PC-9 (cell line): Measurements from ENCODE around the gene ARPP21. TPM values are rescaled to one million over a fixed set of nuclear protein-coding genes. Genes with fewer than 3 reads are reported as not detected.

ENCODE experiments used
- BruUV-seq: library from RNA; stranded (reverse); fragments of 400-500 nt; replicated peaks from 2 replicates; lab custom pipeline; 2021; lab: Mats Ljungman, UMichigan
- CTCF ChIA-PET: fragments of 300-600 bp; sonication (Branson Sonifier 250); formaldehyde crosslinking; loops from one replicate; lab custom pipeline; 2022; ENCODE audit warnings: antibody characterized with exemption; lab: Charles Lee
- POLR2A ChIA-PET: fragments of 300-600 bp; sonication (Branson Sonifier 250); formaldehyde crosslinking; loops from one replicate; lab custom pipeline; 2022; ENCODE audit warnings: antibody characterized with exemption; ENCODE audit not compliant: unreplicated experiment; lab: Charles Lee
- DNase-seq, 2 experiments: peaks; one replicate each; pipeline versions ENCODE4 v3.0.0 to v3.0.0-alpha.2; 2015 to 2022; ENCODE audit warnings: mixed read lengths in 1 of 2
- H2AFZ ChIP-seq: fragments of 200-600 bp; sonication (generic); 2 replicates; pipeline ENCODE4 v1.8.1; 2017; ENCODE audit warnings: antibody characterized with exemption
- H3F3A ChIP-seq: fragments of 200-600 bp; sonication (generic); 2 replicates; pipeline ENCODE4 v1.8.1; 2017; ENCODE audit warnings: antibody characterized with exemption, mild to moderate bottlenecking, low read depth; ENCODE audit not compliant: insufficient read depth
- H3K27ac ChIP-seq: fragments of 200-600 bp; sonication (generic); 2 replicates; pipeline ENCODE4 v1.6.1; 2016; ENCODE audit warnings: mixed run types
- H3K27me3 ChIP-seq: fragments of 200-600 bp; sonication (generic); 2 replicates; pipeline ENCODE4 v1.6.1; 2016; ENCODE audit warnings: low read depth, mixed run types; ENCODE audit not compliant: insufficient read depth
- H3K36me3 ChIP-seq: fragments of 200-600 bp; sonication (generic); 2 replicates; pipeline ENCODE4 v1.6.1; 2016; ENCODE audit warnings: low read depth, mixed run types
- H3K4me1 ChIP-seq: fragments of 200-600 bp; sonication (generic); replicated peaks from 2 replicates; pipeline ENCODE4 v1.6.1; 2016; ENCODE audit warnings: mixed run types; ENCODE audit not compliant: insufficient read depth
- H3K4me2 ChIP-seq: fragments of 200-600 bp; sonication (generic); 2 replicates; pipeline ENCODE4 v1.6.1; 2017; ENCODE audit warnings: mixed run types
- H3K4me3 ChIP-seq: fragments of 200-600 bp; sonication (generic); 2 replicates; pipeline ENCODE4 v1.6.1; 2016; ENCODE audit warnings: mixed run types
- H3K79me2 ChIP-seq: fragments of 200-600 bp; sonication (generic); 2 replicates; pipeline ENCODE4 v1.6.1; 2017; ENCODE audit warnings: low read depth, mixed run types
- H3K9me2 ChIP-seq: fragments of 200-600 bp; sonication (generic); 2 replicates; pipeline ENCODE4 v1.8.1; 2017; ENCODE audit warnings: mild to moderate bottlenecking; ENCODE audit not compliant: insufficient read depth
- H3K9me3 ChIP-seq: fragments of 200-600 bp; sonication (generic); 2 replicates; pipeline ENCODE4 v1.8.1; 2016; ENCODE audit warnings: low read depth; ENCODE audit not compliant: insufficient read depth
- H4K20me1 ChIP-seq: fragments of 200-600 bp; sonication (generic); 2 replicates; pipeline ENCODE4 v1.8.1; 2017; ENCODE audit not compliant: insufficient read depth
- EZH2 ChIP-seq: fragments of 200-600 bp; sonication (generic); IDR thresholded peaks from 2 replicates; pipeline ENCODE4 v1.8.0; 2017; ENCODE audit warnings: antibody characterized with exemption, low read depth
- intact Hi-C: fragments of 100-400 bp; cut with micrococcal nuclease; formaldehyde crosslinking; loops from one replicate; pipeline ENCODE4 v1.10.0; 2022; ENCODE audit not compliant: unreplicated experiment
- total RNA-seq: library from RNA; stranded (reverse); gene quantifications from 2 replicates; pipeline ENCODE4 v1.2.3, GENCODE V29; 2021
- TF ChIP-seq, protein P1 (sequence below): fragments of 200-600 bp; sonication (generic); conservative IDR thresholded peaks from 2 replicates; pipeline ENCODE4 v1.6.1; 2017; ENCODE audit warnings: mixed run types, antibody characterized with exemption, mild to moderate bottlenecking, moderate library complexity

The ARPP21 gene
- total RNA-seq, 1 experiment from 2014 or later = not detected

- no peaks in the 10 kb centered on the region for H4K20me1 ChIP-seq
- no peak overlapping the region for H3K4me3 ChIP-seq
- CTCF ChIA-PET = no interaction called here
- H3K27ac ChIP-seq = no peak overlapping the region
- no peak for DNase-seq
- intact Hi-C loops = no loop called here
- H3K4me2 ChIP-seq = no peak overlapping the region
- no peaks in the 10 kb centered on the region for H3K9me2 ChIP-seq
- POLR2A ChIA-PET = no interaction called here
- H3K4me1 ChIP-seq = no peaks in the 10 kb centered on the region
- H3K36me3 ChIP-seq = no peaks in the 10 kb centered on the region
- H3K79me2 ChIP-seq = no peaks in the 10 kb centered on the region
- no peak overlapping the region for H2AFZ ChIP-seq
- no TSS peak for BruUV-seq
- TF ChIP-seq, protein P1, sequence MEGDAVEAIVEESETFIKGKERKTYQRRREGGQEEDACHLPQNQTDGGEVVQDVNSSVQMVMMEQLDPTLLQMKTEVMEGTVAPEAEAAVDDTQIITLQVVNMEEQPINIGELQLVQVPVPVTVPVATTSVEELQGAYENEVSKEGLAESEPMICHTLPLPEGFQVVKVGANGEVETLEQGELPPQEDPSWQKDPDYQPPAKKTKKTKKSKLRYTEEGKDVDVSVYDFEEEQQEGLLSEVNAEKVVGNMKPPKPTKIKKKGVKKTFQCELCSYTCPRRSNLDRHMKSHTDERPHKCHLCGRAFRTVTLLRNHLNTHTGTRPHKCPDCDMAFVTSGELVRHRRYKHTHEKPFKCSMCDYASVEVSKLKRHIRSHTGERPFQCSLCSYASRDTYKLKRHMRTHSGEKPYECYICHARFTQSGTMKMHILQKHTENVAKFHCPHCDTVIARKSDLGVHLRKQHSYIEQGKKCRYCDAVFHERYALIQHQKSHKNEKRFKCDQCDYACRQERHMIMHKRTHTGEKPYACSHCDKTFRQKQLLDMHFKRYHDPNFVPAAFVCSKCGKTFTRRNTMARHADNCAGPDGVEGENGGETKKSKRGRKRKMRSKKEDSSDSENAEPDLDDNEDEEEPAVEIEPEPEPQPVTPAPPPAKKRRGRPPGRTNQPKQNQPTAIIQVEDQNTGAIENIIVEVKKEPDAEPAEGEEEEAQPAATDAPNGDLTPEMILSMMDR = no peak
- TF ChIP-seq EZH2 = no peak
- H3K27me3 ChIP-seq = peaks cover 5% of the 10 kb centered on the region; the same call in 1 of the 2 replicates
- no peaks in the 10 kb centered on the region for H3K9me3 ChIP-seq
- no peaks in the 10 kb centered on the region for H3F3A ChIP-seq
Measured at GRCh38 chr3:35776346-35776745, 137.0 kb downstream of the ARPP21 start.

GRCh38 chr3:35777065-35777464 is 137.7 kb downstream of the ARPP21 start:
- no peak for DNase-seq
- POLR2A ChIA-PET = no interaction called here
- Histone ChIP-seq H3K79me2 (no peaks in the 10 kb centered on the region), H3K9me2 (no peaks in the 10 kb centered on the region), H3K9me3 (no peaks in the 10 kb centered on the region), H2AFZ (no peak overlapping the region), H3K27ac (no peak overlapping the region), H3K4me1 (no peaks in the 10 kb centered on the region), H4K20me1 (no peaks in the 10 kb centered on the region), H3K4me2 (no peak overlapping the region), H3K4me3 (no peak overlapping the region), H3K36me3 (no peaks in the 10 kb centered on the region), H3K27me3 (peaks cover 5% of the 10 kb centered on the region; the same call in 1 of the 2 replicates), H3F3A (no peaks in the 10 kb centered on the region)
- CTCF ChIA-PET = no interaction called here
- no peak for TF ChIP-seq EZH2
- TF ChIP-seq, protein P1 = no peak
- no TSS peak for BruUV-seq
- intact Hi-C loops = no loop called here

- H3K36me3 ChIP-seq = no peaks in the 10 kb centered on the region
- no peaks in the 10 kb centered on the region for H3F3A ChIP-seq
- intact Hi-C loops = no loop called here
- no peak overlapping the region for H3K4me3 ChIP-seq
- TF ChIP-seq, protein P1 = no peak
- TF ChIP-seq EZH2 = no peak
- no peaks in the 10 kb centered on the region for H4K20me1 ChIP-seq
- H3K9me3 ChIP-seq = no peaks in the 10 kb centered on the region
- no peak for DNase-seq
- no peak overlapping the region for H3K4me2 ChIP-seq
- H2AFZ ChIP-seq = no peak overlapping the region
- peaks cover 5% of the 10 kb centered on the region; the same call in 1 of the 2 replicates for H3K27me3 ChIP-seq
- H3K79me2 ChIP-seq = no peaks in the 10 kb centered on the region
- ChIA-PET POLR2A (no interaction called here), CTCF (no interaction called here)
- no peaks in the 10 kb centered on the region for H3K9me2 ChIP-seq
- BruUV-seq = no TSS peak
- no peak overlapping the region for H3K27ac ChIP-seq
- no peaks in the 10 kb centered on the region for H3K4me1 ChIP-seq
Measured at GRCh38 chr3:35777563-35778554, 138.5 kb downstream of the ARPP21 start.
